ENCODE results near the gene EIF2AK3. TPM values are rescaled to one million over a fixed set of nuclear protein-coding genes. Genes with fewer than 3 reads are reported as not detected.

The EIF2AK3 gene
- total RNA-seq, 1 experiment from 2014 or later = 19.3 TPM

- H2BK15ac ChIP-seq (ENCODE audit: low read depth, low read length) = no peak overlapping the region
- no peak for DNase-seq
- no peaks in the 10 kb centered on the region for H3K79me2 ChIP-seq (ENCODE audit: insufficient read depth, low read length)
- no peak overlapping the region for H4K8ac ChIP-seq (replicated peaks; ENCODE audit: insufficient read length, low read depth, low read length)
- Mint-ChIP-seq H3K9me3 (no peaks in the 10 kb centered on the region), H3K4me1 (peaks cover 12 to 34% of the 10 kb centered on the region in 2 experiments), H3K4me3 (no peak overlapping the region), H3K27me3 (ENCODE audit: low read depth) (no peaks in the 10 kb centered on the region), H3K27ac (no peak overlapping the region), H3K36me3 (ENCODE audit: insufficient read depth in 1 of 3, low read depth in 3 of 3) (peaks cover 3 to 34% (median 13%) of the 10 kb centered on the region in 3 experiments; a peak in 6 of 7 replicates)
- H4K5ac ChIP-seq (ENCODE audit: insufficient read length, low read depth, low read length) = no peak overlapping the region
- H3K27me3 ChIP-seq (ENCODE audit: insufficient read depth, low read length) = no peaks in the 10 kb centered on the region
- H2AFZ ChIP-seq (ENCODE audit: low read length) = no peak overlapping the region
- TF ChIP-seq CTCF (conservative IDR thresholded peaks at IDR 0.05) = no peak
- no peak overlapping the region for H2BK20ac ChIP-seq (ENCODE audit: low read depth, low read length, poor library complexity, severe bottlenecking)
- H3K23me2 ChIP-seq (ENCODE audit: insufficient read length, low read depth, low read length, poor library complexity, severe bottlenecking) = no peaks in the 10 kb centered on the region
- H3K4me2 ChIP-seq (ENCODE audit: insufficient read depth, insufficient read length, low read length) = no peak overlapping the region
- no peak overlapping the region for H3K9ac ChIP-seq (ENCODE audit: extremely low read depth, insufficient read length, low read length)
- whole genome bisulfite sequencing (ENCODE audit: extremely low coverage, insufficient read length, low lambda C conversion rate) = no CpG with 5 or more reads among the region's 1 CpG
- no peak overlapping the region for H3K4ac ChIP-seq (ENCODE audit: low read depth, low read length)
- no peaks in the 10 kb centered on the region for H3K79me1 ChIP-seq (ENCODE audit: insufficient read depth, low read depth, low read length, poor library complexity, severe bottlenecking)
- no peaks in the 10 kb centered on the region for H4K20me1 ChIP-seq (ENCODE audit: control insufficient read depth, insufficient read depth, insufficient read length)
- H3K14ac ChIP-seq (ENCODE audit: insufficient read depth, low read length) = no peak overlapping the region
- no peaks in the 10 kb centered on the region for H3K4me1 ChIP-seq (ENCODE audit: insufficient read depth, low read length)
- no peak overlapping the region for H2BK120ac ChIP-seq (ENCODE audit: low read depth, low read length, poor library complexity, severe bottlenecking)
- H3K27ac ChIP-seq (ENCODE audit: insufficient read length, low read depth, low read length) = no peak overlapping the region
- no peak overlapping the region for H3K18ac ChIP-seq (ENCODE audit: insufficient read length, low read depth, low read length)
- H2BK12ac ChIP-seq (ENCODE audit: insufficient read length, low read depth, low read length) = no peak overlapping the region
- no peak overlapping the region for H2AK5ac ChIP-seq (ENCODE audit: insufficient read length, low read length)
- no peak overlapping the region for H4K91ac ChIP-seq (ENCODE audit: insufficient read length, low read depth, low read length)
- no peak overlapping the region for H3K23ac ChIP-seq (ENCODE audit: insufficient read length, low read depth, low read length)
- H2BK5ac ChIP-seq (ENCODE audit: insufficient read length, low read length) = no peak overlapping the region
- H3T11ph ChIP-seq (ENCODE audit: low read length) = no peak overlapping the region
- no peaks in the 10 kb centered on the region for H3K9me3 ChIP-seq (ENCODE audit: control insufficient read depth, low read depth, low read length)
- H3K56ac ChIP-seq (ENCODE audit: insufficient read length, low read depth, low read length) = no peak overlapping the region
These were observed 70.0 kb downstream of the EIF2AK3 start for GRCh38 chr2:88557290-88557689.
